Measurements from ENCODE around the gene PCNX1.

Gene PCNX1

DNA sequence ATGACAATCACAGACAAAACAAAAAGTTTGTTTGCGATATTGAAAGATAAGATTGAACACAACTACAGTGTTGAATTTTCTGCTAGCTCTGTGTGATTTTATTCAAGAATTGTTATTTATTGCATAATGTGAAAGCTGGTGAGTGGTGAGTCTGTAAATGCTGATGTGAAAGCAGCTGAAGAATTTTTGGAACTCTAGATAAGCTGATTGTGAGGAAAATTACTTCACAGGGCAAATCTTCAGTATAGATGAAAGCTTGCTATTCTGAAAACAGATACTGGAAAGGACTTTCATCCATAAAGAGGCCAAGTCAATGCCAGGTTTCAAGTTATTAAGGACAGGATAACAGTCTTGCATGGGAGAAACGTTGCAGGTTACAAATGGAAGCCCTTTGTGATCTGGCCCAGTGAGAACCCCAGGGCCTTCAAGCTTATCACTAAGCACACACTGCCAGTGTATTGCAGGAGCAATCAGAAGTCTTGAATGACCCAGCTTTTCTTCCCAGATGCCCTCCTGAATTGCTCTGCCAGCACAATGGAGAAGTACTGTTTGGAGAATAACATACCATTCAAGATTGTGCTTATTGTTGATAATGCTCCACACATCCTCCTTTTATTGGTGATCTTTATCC, 153.7 kb downstream of the PCNX1 start:
- POLR2A ChIA-PET: no interaction called here
- H3K4me3 ChIP-seq (ENCODE audit: low read depth, low read length): no peak overlapping the region
- TF ChIP-seq GFI1B (tag by site-specific recombination; IDR thresholded peaks at IDR 0.05) (no peak), ZNF585B (tag by site-specific recombination; IDR thresholded peaks at IDR 0.05) (no peak), ZNF404 (tag by site-specific recombination; IDR thresholded peaks at IDR 0.05) (no peak), KLF16 (tag by site-specific recombination; IDR thresholded peaks at IDR 0.05) (no peak), ZNF169 (tag by site-specific recombination; IDR thresholded peaks at IDR 0.05) (no peak), GLIS1 (tag by site-specific recombination; IDR thresholded peaks at IDR 0.05) (no peak), ZNF707 (tag by site-specific recombination; IDR thresholded peaks at IDR 0.05) (no peak), ZNF221 (tag by site-specific recombination; IDR thresholded peaks at IDR 0.05; ENCODE audit: borderline replicate concordance) (no peak), KLF1 (tag by site-specific recombination; IDR thresholded peaks at IDR 0.05) (no peak), ZNF175 (tag by site-specific recombination; IDR thresholded peaks at IDR 0.05) (no peak), ZNF140 (tag by site-specific recombination; IDR thresholded peaks at IDR 0.05) (no peak), ZNF596 (tag by site-specific recombination; IDR thresholded peaks at IDR 0.05) (no peak), ZNF501 (tag by site-specific recombination; IDR thresholded peaks at IDR 0.05) (no peak)
- TF ChIP-seq, protein P1, sequence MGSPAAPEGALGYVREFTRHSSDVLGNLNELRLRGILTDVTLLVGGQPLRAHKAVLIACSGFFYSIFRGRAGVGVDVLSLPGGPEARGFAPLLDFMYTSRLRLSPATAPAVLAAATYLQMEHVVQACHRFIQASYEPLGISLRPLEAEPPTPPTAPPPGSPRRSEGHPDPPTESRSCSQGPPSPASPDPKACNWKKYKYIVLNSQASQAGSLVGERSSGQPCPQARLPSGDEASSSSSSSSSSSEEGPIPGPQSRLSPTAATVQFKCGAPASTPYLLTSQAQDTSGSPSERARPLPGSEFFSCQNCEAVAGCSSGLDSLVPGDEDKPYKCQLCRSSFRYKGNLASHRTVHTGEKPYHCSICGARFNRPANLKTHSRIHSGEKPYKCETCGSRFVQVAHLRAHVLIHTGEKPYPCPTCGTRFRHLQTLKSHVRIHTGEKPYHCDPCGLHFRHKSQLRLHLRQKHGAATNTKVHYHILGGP (tag by site-specific recombination; IDR thresholded peaks at IDR 0.05): no peak
- TF ChIP-seq, protein P2, sequence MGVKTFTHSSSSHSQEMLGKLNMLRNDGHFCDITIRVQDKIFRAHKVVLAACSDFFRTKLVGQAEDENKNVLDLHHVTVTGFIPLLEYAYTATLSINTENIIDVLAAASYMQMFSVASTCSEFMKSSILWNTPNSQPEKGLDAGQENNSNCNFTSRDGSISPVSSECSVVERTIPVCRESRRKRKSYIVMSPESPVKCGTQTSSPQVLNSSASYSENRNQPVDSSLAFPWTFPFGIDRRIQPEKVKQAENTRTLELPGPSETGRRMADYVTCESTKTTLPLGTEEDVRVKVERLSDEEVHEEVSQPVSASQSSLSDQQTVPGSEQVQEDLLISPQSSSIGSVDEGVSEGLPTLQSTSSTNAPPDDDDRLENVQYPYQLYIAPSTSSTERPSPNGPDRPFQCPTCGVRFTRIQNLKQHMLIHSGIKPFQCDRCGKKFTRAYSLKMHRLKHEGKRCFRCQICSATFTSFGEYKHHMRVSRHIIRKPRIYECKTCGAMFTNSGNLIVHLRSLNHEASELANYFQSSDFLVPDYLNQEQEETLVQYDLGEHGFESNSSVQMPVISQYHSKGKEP (tag by site-specific recombination; IDR thresholded peaks at IDR 0.05): no peak
- TF ChIP-seq, protein P3, sequence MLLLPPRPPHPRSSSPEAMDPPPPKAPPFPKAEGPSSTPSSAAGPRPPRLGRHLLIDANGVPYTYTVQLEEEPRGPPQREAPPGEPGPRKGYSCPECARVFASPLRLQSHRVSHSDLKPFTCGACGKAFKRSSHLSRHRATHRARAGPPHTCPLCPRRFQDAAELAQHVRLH (tag by site-specific recombination; IDR thresholded peaks at IDR 0.05): no peak
- TF ChIP-seq, protein P4, sequence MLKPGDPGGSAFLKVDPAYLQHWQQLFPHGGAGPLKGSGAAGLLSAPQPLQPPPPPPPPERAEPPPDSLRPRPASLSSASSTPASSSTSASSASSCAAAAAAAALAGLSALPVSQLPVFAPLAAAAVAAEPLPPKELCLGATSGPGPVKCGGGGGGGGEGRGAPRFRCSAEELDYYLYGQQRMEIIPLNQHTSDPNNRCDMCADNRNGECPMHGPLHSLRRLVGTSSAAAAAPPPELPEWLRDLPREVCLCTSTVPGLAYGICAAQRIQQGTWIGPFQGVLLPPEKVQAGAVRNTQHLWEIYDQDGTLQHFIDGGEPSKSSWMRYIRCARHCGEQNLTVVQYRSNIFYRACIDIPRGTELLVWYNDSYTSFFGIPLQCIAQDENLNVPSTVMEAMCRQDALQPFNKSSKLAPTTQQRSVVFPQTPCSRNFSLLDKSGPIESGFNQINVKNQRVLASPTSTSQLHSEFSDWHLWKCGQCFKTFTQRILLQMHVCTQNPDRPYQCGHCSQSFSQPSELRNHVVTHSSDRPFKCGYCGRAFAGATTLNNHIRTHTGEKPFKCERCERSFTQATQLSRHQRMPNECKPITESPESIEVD (tag by site-specific recombination; IDR thresholded peaks at IDR 0.05): no peak
- TF ChIP-seq, protein P5, sequence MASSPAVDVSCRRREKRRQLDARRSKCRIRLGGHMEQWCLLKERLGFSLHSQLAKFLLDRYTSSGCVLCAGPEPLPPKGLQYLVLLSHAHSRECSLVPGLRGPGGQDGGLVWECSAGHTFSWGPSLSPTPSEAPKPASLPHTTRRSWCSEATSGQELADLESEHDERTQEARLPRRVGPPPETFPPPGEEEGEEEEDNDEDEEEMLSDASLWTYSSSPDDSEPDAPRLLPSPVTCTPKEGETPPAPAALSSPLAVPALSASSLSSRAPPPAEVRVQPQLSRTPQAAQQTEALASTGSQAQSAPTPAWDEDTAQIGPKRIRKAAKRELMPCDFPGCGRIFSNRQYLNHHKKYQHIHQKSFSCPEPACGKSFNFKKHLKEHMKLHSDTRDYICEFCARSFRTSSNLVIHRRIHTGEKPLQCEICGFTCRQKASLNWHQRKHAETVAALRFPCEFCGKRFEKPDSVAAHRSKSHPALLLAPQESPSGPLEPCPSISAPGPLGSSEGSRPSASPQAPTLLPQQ (tag by site-specific recombination; IDR thresholded peaks at IDR 0.05): no peak
- TF ChIP-seq, protein P6, sequence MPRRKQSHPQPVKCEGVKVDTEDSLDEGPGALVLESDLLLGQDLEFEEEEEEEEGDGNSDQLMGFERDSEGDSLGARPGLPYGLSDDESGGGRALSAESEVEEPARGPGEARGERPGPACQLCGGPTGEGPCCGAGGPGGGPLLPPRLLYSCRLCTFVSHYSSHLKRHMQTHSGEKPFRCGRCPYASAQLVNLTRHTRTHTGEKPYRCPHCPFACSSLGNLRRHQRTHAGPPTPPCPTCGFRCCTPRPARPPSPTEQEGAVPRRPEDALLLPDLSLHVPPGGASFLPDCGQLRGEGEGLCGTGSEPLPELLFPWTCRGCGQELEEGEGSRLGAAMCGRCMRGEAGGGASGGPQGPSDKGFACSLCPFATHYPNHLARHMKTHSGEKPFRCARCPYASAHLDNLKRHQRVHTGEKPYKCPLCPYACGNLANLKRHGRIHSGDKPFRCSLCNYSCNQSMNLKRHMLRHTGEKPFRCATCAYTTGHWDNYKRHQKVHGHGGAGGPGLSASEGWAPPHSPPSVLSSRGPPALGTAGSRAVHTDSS (tag by site-specific recombination; IDR thresholded peaks at IDR 0.05): no peak
- H3K36me3 ChIP-seq (ENCODE audit: control insufficient read depth in 2 of 2, insufficient read depth in 1 of 2, low read length in 2 of 2): peaks cover 19 to 80% of the 10 kb centered on the region in 2 experiments
- H3K4me1 ChIP-seq (ENCODE audit: control insufficient read depth, insufficient read depth, low read length): no peaks in the 10 kb centered on the region
- CTCF ChIA-PET: interaction anchor here (0.5 to 1.3 kb wide), 2 partner anchors 11 to 699 kb away, joined by 3 to 6 read pairs; no protein-coding TSS in a partner anchor
- H3K9me3 ChIP-seq (ENCODE audit: control insufficient read depth, insufficient read depth, low read depth, low read length): no peaks in the 10 kb centered on the region
- no peak overlapping the region for H3K27ac ChIP-seq (ENCODE audit: extremely low read depth, low read depth, low read length)

All from HEK293 (cell line).